B cell (primary cell): ENCODE data around the gene OSTF1. TPM values are rescaled to one million over a fixed set of nuclear protein-coding genes. Genes with fewer than 3 reads are reported as not detected.
A peak's percentile ranks its signal among the peaks of the same experiment; 100 is the strongest.

Experiments used
- ATAC-seq: fragments of 200-7000 bp; cut with Tn5 transposase; one replicate; pipeline ENCODE4 v1.10.0; 2021; ENCODE audit warnings: low read depth, mild to moderate bottlenecking, moderate number of reproducible peaks, moderate library complexity
- CTCF ChIA-PET: fragments of 350-600 bp; sonication (Branson Sonifier 250); formaldehyde crosslinking; loops from one replicate; lab custom pipeline; 2021; ENCODE audit warnings: antibody characterized with exemption, inconsistent platforms; lab: Charles Lee
- POLR2A ChIA-PET: fragments of 350-600 bp; sonication (Branson Sonifier 250); formaldehyde crosslinking; loops from one replicate; lab custom pipeline; 2021; ENCODE audit warnings: antibody characterized with exemption; lab: Charles Lee
- DNase-seq: peaks from one replicate; pipeline ENCODE4 v3.0.0; 2013
- H2AFZ ChIP-seq: 2 replicates; pipeline ENCODE4 v1.6.1; 2012; ENCODE audit warnings: mild to moderate bottlenecking, low read depth, low read length; ENCODE audit not compliant: insufficient read depth, poor library complexity, severe bottlenecking
- H3K27ac ChIP-seq, 2 donors: 1 replicate in 1 of 2; 2 replicates in 1 of 2; pipeline ENCODE4 v1.5.1; 2012 to 2013; ENCODE audit warnings: low read length in 2 of 2, mild to moderate bottlenecking in 2 of 2, moderate library complexity in 1 of 2
- H3K27me3 ChIP-seq, 4 experiments: fragments of 200-600 bp in 1 of 4; sonication (generic) in 1 of 4; replicated peaks in 1 of 4; 1 replicate in 2 of 4; 2 replicates in 2 of 4; pipeline versions ENCODE4 v1.6.1 to v1.7.0; 2013 to 2016; ENCODE audit warnings: low read length in 3 of 4, mild to moderate bottlenecking in 2 of 4, mixed read lengths in 1 of 4, moderate library complexity in 1 of 4; ENCODE audit not compliant: insufficient read depth in 4 of 4, control insufficient read depth in 3 of 4; ENCODE audit errors: control extremely low read depth in 1 of 4
- H3K36me3 ChIP-seq, 2 experiments: replicated peaks in 1 of 2; 1 replicate in 1 of 2; 2 replicates in 1 of 2; pipeline versions ENCODE4 v1.6.1 to v1.7.1; 2013; ENCODE audit warnings: low read length in 1 of 2; ENCODE audit not compliant: insufficient read depth in 2 of 2, control insufficient read depth in 1 of 2; ENCODE audit errors: control extremely low read depth in 1 of 2, extremely low read depth in 1 of 2
- H3K4me1 ChIP-seq, 2 donors: fragments of 200-600 bp in 1 of 2; sonication (generic) in 1 of 2; 1 replicate in 1 of 2; 2 replicates in 1 of 2; pipeline versions ENCODE4 v1.5.1 to v1.6.1; 2013 to 2017; ENCODE audit warnings: low read length in 2 of 2; ENCODE audit not compliant: control insufficient read depth in 2 of 2, insufficient read depth in 2 of 2
- H3K4me2 ChIP-seq: replicated peaks from 2 replicates; pipeline ENCODE3; 2012; ENCODE audit warnings: mild to moderate bottlenecking, low read depth, low read length; ENCODE audit not compliant: poor library complexity, severe bottlenecking
- H3K4me3 ChIP-seq, 5 experiments: fragments of 200-600 bp in 1 of 5; sonication (generic) in 1 of 5; 1 replicate in 3 of 5; 2 replicates in 2 of 5; pipeline versions ENCODE4 v1.5.1 to v1.7.0; 2011 to 2016; ENCODE audit warnings: low read length in 4 of 5, mild to moderate bottlenecking in 4 of 5, low read depth in 2 of 5, control low read depth in 1 of 5, moderate library complexity in 1 of 5; ENCODE audit not compliant: insufficient read depth in 1 of 5; ENCODE audit errors: control extremely low read depth in 1 of 5, extremely low read depth in 1 of 5
- H3K79me2 ChIP-seq: fragments of 200-600 bp; sonication (generic); one replicate; pipeline ENCODE4 v1.6.0; 2016; ENCODE audit warnings: low read length; ENCODE audit not compliant: control insufficient read depth, insufficient read depth
- H3K9ac ChIP-seq: fragments of 200-600 bp; sonication (generic); 2 replicates; pipeline ENCODE4 v1.6.1; 2017; ENCODE audit warnings: mild to moderate bottlenecking, low read length, moderate library complexity
- H3K9me3 ChIP-seq, 3 donors: one replicate each; pipeline versions ENCODE4 v1.6.1 to v1.7.1; 2013; ENCODE audit warnings: low read length in 2 of 3; ENCODE audit not compliant: control insufficient read depth in 2 of 3, insufficient read depth in 1 of 3; ENCODE audit errors: control extremely low read depth in 1 of 3
- H4K20me1 ChIP-seq: 2 replicates; pipeline ENCODE4 v1.6.0; 2012; ENCODE audit warnings: mild to moderate bottlenecking, low read length; ENCODE audit not compliant: insufficient read depth, control insufficient read depth, poor library complexity, severe bottlenecking
- H3K27ac Mint-ChIP-seq: one replicate; pipeline ENCODE4 v1.8.0; 2021; ENCODE audit warnings: mixed read lengths
- H3K27me3 Mint-ChIP-seq: one replicate; pipeline ENCODE4 v1.8.0; 2021; ENCODE audit warnings: mixed read lengths
- H3K4me1 Mint-ChIP-seq: one replicate; pipeline ENCODE4 v1.8.0; 2021; ENCODE audit warnings: mixed read lengths
- H3K4me3 Mint-ChIP-seq: one replicate; pipeline ENCODE4 v1.8.0; 2021; ENCODE audit warnings: mixed read lengths
- H3K9me3 Mint-ChIP-seq: one replicate; pipeline ENCODE4 v1.8.0; 2022; ENCODE audit warnings: mixed read lengths; ENCODE audit not compliant: insufficient read depth
- CTCF ChIP-seq: fragments of 200-600 bp; IDR thresholded peaks from one replicate; pipeline ENCODE4 v1.8.0; 2022; ENCODE audit warnings: antibody characterized with exemption, mild to moderate bottlenecking
- EZH2 ChIP-seq: IDR thresholded peaks from 2 replicates; pipeline ENCODE4 v1.6.1; 2012; ENCODE audit warnings: borderline replicate concordance, low read depth, mild to moderate bottlenecking, moderate library complexity, low read length; ENCODE audit not compliant: insufficient read depth, poor library complexity, severe bottlenecking
- WGBS: methylation state at CpG from one replicate; pipeline ENCODE4 v1.1.5; 2013; ENCODE audit warnings: missing lambda C conversion rate; ENCODE audit not compliant: insufficient coverage; 5-methylcytosine and 5-hydroxymethylcytosine counted together
- intact Hi-C: fragments of 100-400 bp; cut with micrococcal nuclease; formaldehyde crosslinking; loops from one replicate; pipeline ENCODE4 v1.10.0; 2022
- polyA plus RNA-seq: library from polyadenylated mRNA; depleted of rRNA; stranded (reverse); fragments of >200 nt; gene quantifications from 2 replicates; pipeline ENCODE4 v1.2.3, GENCODE V29; 2012
- total RNA-seq, 2 donors: library from RNA; stranded (reverse); fragments of 120-200 nt in 1 of 2; gene quantifications; 1 replicate in 1 of 2; 2 replicates in 1 of 2; pipeline versions ENCODE4 v1.2.3 to v1.2.4, GENCODE V29; 2013 to 2022

Gene OSTF1
- total and polyA plus RNA-seq, 2 donors (not counting 1 experiment from before 2014, with no cell fraction given) = 33.8 to 62.0 TPM

- Histone ChIP-seq H3K9ac (no peak overlapping the region), H3K4me2 (peak overlapping the region; percentile 31), H3K79me2 (no peaks in the 10 kb centered on the region), H4K20me1 (no peaks in the 10 kb centered on the region), H3K27me3 (no peaks in the 10 kb centered on the region), H3K9me3 (peaks cover 0 to 9% (median 2%) of the 10 kb centered on the region in 3 donors), H3K27ac (no peak overlapping the region), H2AFZ (peak overlapping the region; percentile 12), H3K4me1 (peaks cover 9 to 16% of the 10 kb centered on the region in 2 donors), H3K36me3 (no peaks in the 10 kb centered on the region), H3K4me3 (no peak overlapping the region)
- CTCF ChIA-PET = interaction anchor here (0.7 to 2.7 kb wide), 6 partner anchors 10 to 282 kb away, joined by 3 to 15 read pairs (median 6); partner anchors contain the start of gene CARNMT1
- peak; percentile 100 for ATAC-seq
- Mint-ChIP-seq H3K9me3 (no peaks in the 10 kb centered on the region), H3K4me1 (peaks cover 23% of the 10 kb centered on the region), H3K4me3 (peak overlapping the region; percentile 72), H3K27me3 (no peaks in the 10 kb centered on the region), H3K27ac (peak overlapping the region; percentile 85)
- 13% methylated on average over 1 of the region's 1 CpG for WGBS
- intact Hi-C loops = loop anchor here (1.0 to 5.0 kb wide), 2 partner anchors 26 to 33 kb away; partner anchors contain the start of genes CARNMT1, NMRK1 and OSTF1
- DNase-seq = peak; percentile 19
- POLR2A ChIA-PET = interaction anchor here (0.7 to 2.8 kb wide), 2 partner anchors 18 to 34 kb away, joined by 5 to 13 read pairs; partner anchors contain the start of genes NMRK1 and OSTF1
- TF ChIP-seq EZH2 (no peak), CTCF (no peak)
Observed at GRCh38 chr9:75053869-75054268, 34.4 kb upstream of the OSTF1 start.

GRCh38 chr9:75054368-75055001 is 33.8 kb upstream of the OSTF1 start:
- Histone ChIP-seq H3K79me2 (no peaks in the 10 kb centered on the region), H3K9me3 (peaks cover 0 to 9% (median 2%) of the 10 kb centered on the region in 3 donors), H2AFZ (no peak overlapping the region), H3K36me3 (no peaks in the 10 kb centered on the region), H3K4me1 (peaks cover 9 to 16% of the 10 kb centered on the region in 2 donors), H3K27me3 (no peaks in the 10 kb centered on the region), H4K20me1 (no peaks in the 10 kb centered on the region), H3K4me2 (peak overlapping the region; percentile 31), H3K27ac (no peak overlapping the region), H3K4me3 (no peak overlapping the region), H3K9ac (no peak overlapping the region)
- ChIA-PET CTCF (interaction anchor here (0.7 to 2.7 kb wide), 11 partner anchors 11 to 1537 kb away, joined by 3 to 15 read pairs (median 4); partner anchors contain the start of gene CARNMT1), POLR2A (interaction anchor here (0.6 to 2.8 kb wide), 4 partner anchors 17 to 1345 kb away, joined by 3 to 13 read pairs (median 6); partner anchors contain the start of genes NMRK1 and OSTF1)
- intact Hi-C loops = loop anchor here (1.0 to 5.0 kb wide), 2 partner anchors 26 to 33 kb away; partner anchors contain the start of genes CARNMT1, NMRK1 and OSTF1
- H3K27ac Mint-ChIP-seq = peak overlapping the region; percentile 37
- no peak overlapping the region for H3K4me3 Mint-ChIP-seq
- 94% methylated on average over 3 of the region's 5 CpGs for WGBS
- no peak for DNase-seq
- no peak for TF ChIP-seq EZH2
- TF ChIP-seq CTCF = no peak
- ATAC-seq = no peak
- no peaks in the 10 kb centered on the region for H3K9me3 Mint-ChIP-seq
- no peaks in the 10 kb centered on the region for H3K27me3 Mint-ChIP-seq
- H3K4me1 Mint-ChIP-seq = peaks cover 23% of the 10 kb centered on the region
